WTC11 (cell line): ENCODE measurements around the gene CDYL. TPM values are rescaled to one million over a fixed set of nuclear protein-coding genes. Genes with fewer than 3 reads are reported as not detected.
A peak's percentile ranks its signal among the peaks of the same experiment; 100 is the strongest.

ENCODE experiments used
- ATAC-seq: fragments of 200-7000 bp; cut with Tn5 transposase; 2 replicates; pipeline ENCODE4 v1.10.0; 2021; ENCODE audit warnings: mild to moderate bottlenecking, moderate library complexity
- CTCF ChIA-PET: fragments of 300-600 bp; sonication (Branson Sonifier 250); formaldehyde crosslinking; loops from one replicate; lab custom pipeline; 2021; ENCODE audit warnings: antibody characterized with exemption; lab: Charles Lee
- POLR2A ChIA-PET: fragments of 350-600 bp; sonication (Branson Sonifier 250); formaldehyde crosslinking; loops from one replicate; lab custom pipeline; 2021; ENCODE audit warnings: antibody characterized with exemption; lab: Charles Lee
- DNase-seq: peaks from one replicate; pipeline ENCODE4 v3.0.0; 2021; ENCODE audit warnings: low spot score
- H3K27ac Mint-ChIP-seq: 2 replicates; pipeline ENCODE4 v1.8.0; 2021; ENCODE audit warnings: mixed read lengths
- H3K27me3 Mint-ChIP-seq: 2 replicates; pipeline ENCODE4 v1.8.0; 2021; ENCODE audit warnings: low read depth, mild to moderate bottlenecking, moderate library complexity, mixed read lengths
- H3K36me3 Mint-ChIP-seq: 2 replicates; pipeline ENCODE4 v1.8.0; 2021; ENCODE audit warnings: mixed read lengths
- H3K4me1 Mint-ChIP-seq: 2 replicates; pipeline ENCODE4 v1.8.0; 2022; ENCODE audit warnings: mixed read lengths
- H3K4me3 Mint-ChIP-seq: 2 replicates; pipeline ENCODE4 v1.8.0; 2021; ENCODE audit warnings: mild to moderate bottlenecking, moderate library complexity, mixed read lengths
- H3K9me3 Mint-ChIP-seq: 2 replicates; pipeline ENCODE4 v1.8.0; 2021; ENCODE audit warnings: mixed read lengths
- ATF1 ChIP-seq: sonication (generic); formaldehyde crosslinking; IDR thresholded peaks from 2 replicates; pipeline ENCODE4 v1.8.1; 2023; ENCODE audit warnings: mild to moderate bottlenecking, moderate library complexity, missing genetic modification reagents
- ATF3 ChIP-seq: sonication (generic); formaldehyde crosslinking; conservative IDR thresholded peaks from 2 replicates; pipeline ENCODE4 v1.8.1; 2022; ENCODE audit warnings: mild to moderate bottlenecking, missing genetic modification reagents
- ATF6 ChIP-seq: sonication (generic); formaldehyde crosslinking; IDR thresholded peaks from 2 replicates; pipeline ENCODE4 v1.8.1; 2023; ENCODE audit warnings: mild to moderate bottlenecking, missing genetic modification reagents
- CBFB ChIP-seq: sonication (generic); formaldehyde crosslinking; IDR thresholded peaks from 2 replicates; pipeline ENCODE4 v1.8.1; 2022; ENCODE audit warnings: mild to moderate bottlenecking, low read depth, missing genetic modification reagents
- CREB1 ChIP-seq: sonication (generic); formaldehyde crosslinking; IDR thresholded peaks from 2 replicates; pipeline ENCODE4 v1.8.0; 2023; ENCODE audit warnings: mild to moderate bottlenecking, missing genetic modification reagents
- GTF2I ChIP-seq: fragments of 250-450 bp; sonication (Bioruptor Pico); conservative IDR thresholded peaks from 2 replicates; pipeline ENCODE4 v1.4.0; 2021; ENCODE audit warnings: mild to moderate bottlenecking
- JAZF1 ChIP-seq: fragments of 250-450 bp; sonication (Bioruptor Pico); IDR thresholded peaks from 2 replicates; pipeline ENCODE4 v1.9.0; 2021; ENCODE audit warnings: moderate library complexity, mild to moderate bottlenecking, inconsistent platforms
- NFYB ChIP-seq: sonication (generic); formaldehyde crosslinking; conservative IDR thresholded peaks from 2 replicates; pipeline ENCODE4 v1.8.0; 2022; ENCODE audit warnings: low read depth, missing genetic modification reagents
- PRDM15 ChIP-seq: sonication (generic); formaldehyde crosslinking; IDR thresholded peaks from 2 replicates; pipeline ENCODE4 v1.8.0; 2022; ENCODE audit warnings: missing genetic modification reagents
- TCF7 ChIP-seq: sonication (generic); formaldehyde crosslinking; IDR thresholded peaks from 2 replicates; pipeline ENCODE4 v1.8.0; 2022; ENCODE audit warnings: mild to moderate bottlenecking, low read depth, missing genetic modification reagents, moderate library complexity
- TEAD1 ChIP-seq: sonication (generic); formaldehyde crosslinking; IDR thresholded peaks from 2 replicates; pipeline ENCODE4 v1.8.0; 2022; ENCODE audit warnings: mild to moderate bottlenecking, missing genetic modification reagents
- TP53 ChIP-seq: sonication (generic); formaldehyde crosslinking; IDR thresholded peaks from 2 replicates; pipeline ENCODE4 v1.8.1; 2023; ENCODE audit warnings: mild to moderate bottlenecking, missing genetic modification reagents
- ZNF138 ChIP-seq: sonication (generic); formaldehyde crosslinking; conservative IDR thresholded peaks from 2 replicates; pipeline ENCODE4 v1.8.1; 2022; ENCODE audit warnings: mild to moderate bottlenecking, moderate library complexity, missing genetic modification reagents
- ZNF232 ChIP-seq: sonication (generic); formaldehyde crosslinking; IDR thresholded peaks from 2 replicates; pipeline ENCODE4 v1.8.0; 2022; ENCODE audit warnings: mild to moderate bottlenecking, missing genetic modification reagents
- ZNF416 ChIP-seq: fragments of 250-450 bp; sonication (Bioruptor Pico); IDR thresholded peaks from 2 replicates; pipeline ENCODE4 v1.9.0; 2021; ENCODE audit warnings: mild to moderate bottlenecking, inconsistent platforms
- ZNF532 ChIP-seq: fragments of 250-450 bp; sonication (Bioruptor Pico); IDR thresholded peaks from 2 replicates; pipeline ENCODE4 v1.9.0; 2021; ENCODE audit warnings: mild to moderate bottlenecking, borderline replicate concordance
- total RNA-seq: library from RNA; stranded (reverse); gene quantifications from 3 replicates; pipeline ENCODE4 v1.2.3, GENCODE V29; 2021

The CDYL gene
- total RNA-seq, 1 experiment from 2014 or later: 92.0 TPM

- TF ChIP-seq ATF6 (CRISPR knock-in tag) (no peak), JAZF1 (CRISPR knock-in tag) (no peak)
- TF ChIP-seq, all 79 proteins: peak for 0
Measured at GRCh38 chr6:4971851-4972250, 195.6 kb downstream of the CDYL start (continued).

- no peak overlapping the region for H3K27ac Mint-ChIP-seq
- CTCF ChIA-PET: no interaction called here
- H3K9me3 Mint-ChIP-seq: peaks cover 10% of the 10 kb centered on the region
- TF ChIP-seq ATF3 (CRISPR knock-in tag): no peak
- no peak for TF ChIP-seq ZNF138
- TF ChIP-seq TEAD1: no peak
- TF ChIP-seq, all 79 proteins: peak for 0
- no peaks in the 10 kb centered on the region; the same call in 1 of the 2 replicates for H3K27me3 Mint-ChIP-seq
- H3K36me3 Mint-ChIP-seq: peaks cover 8% of the 10 kb centered on the region; the same call in 1 of the 2 replicates
- no peak overlapping the region for H3K4me3 Mint-ChIP-seq
- DNase-seq (no peak), ATAC-seq (no peak)
- peaks cover 23% of the 10 kb centered on the region for H3K4me1 Mint-ChIP-seq
- POLR2A ChIA-PET: no interaction called here
Measured at GRCh38 chr6:4972438-4972837, 196.2 kb downstream of the CDYL start.

- Mint-ChIP-seq H3K27me3 (no peaks in the 10 kb centered on the region; the same call in 1 of the 2 replicates), H3K36me3 (peaks cover 8% of the 10 kb centered on the region; the same call in 1 of the 2 replicates), H3K9me3 (peaks cover 10% of the 10 kb centered on the region), H3K4me1 (peaks cover 23% of the 10 kb centered on the region), H3K27ac (peak overlapping the region; percentile 65), H3K4me3 (no peak overlapping the region)
- no peak for TF ChIP-seq CBFB (CRISPR knock-in tag)
- TF ChIP-seq GTF2I (CRISPR knock-in tag): no peak
- TF ChIP-seq ATF1 (CRISPR knock-in tag): no peak
- TF ChIP-seq ZNF232 (CRISPR knock-in tag): no peak
- TF ChIP-seq ZNF416: no peak
- TF ChIP-seq PRDM15 (CRISPR knock-in tag): no peak
- no peak for TF ChIP-seq TCF7 (CRISPR knock-in tag)
- TF ChIP-seq TP53 (CRISPR knock-in tag): no peak
- no peak for TF ChIP-seq ZNF532 (CRISPR knock-in tag)
- TF ChIP-seq CREB1 (CRISPR knock-in tag): no peak
- no peak for TF ChIP-seq NFYB
- ATAC-seq (no peak), DNase-seq (no peak)
- ChIA-PET CTCF (interaction anchor here (1.2 to 1.6 kb wide), 3 partner anchors 16 to 57 kb away, joined by 8 to 15 read pairs (median 12); partner anchors contain the start of gene RPP40), POLR2A (interaction anchor here (1.0 kb wide), 1 partner anchor 9 kb away, joined by 4 read pairs; no protein-coding TSS in a partner anchor)
Measured at GRCh38 chr6:4973415-4973814, 197.2 kb downstream of the CDYL start.
